Muscle layer of colon (tissue), 2 donors: Measurements from ENCODE around the gene GAB2.
"Not testable (repeated sequence)": the region's sequence is repeated elsewhere in the genome, so short reads cannot be mapped to it uniquely, and the experiment has no call there.

Experiments
- H3K27ac ChIP-seq: one replicate; pipeline ENCODE4 v1.7.0; 2013; ENCODE audit warnings: low read depth, mild to moderate bottlenecking, low read length, moderate library complexity
- H3K27me3 ChIP-seq, 2 donors: one replicate each; pipeline ENCODE4 v1.7.0; 2013; ENCODE audit warnings: low read length in 2 of 2, mild to moderate bottlenecking in 2 of 2; ENCODE audit not compliant: insufficient read depth in 2 of 2, control insufficient read depth in 1 of 2
- H3K36me3 ChIP-seq: one replicate; pipeline ENCODE4 v1.7.0; 2013; ENCODE audit warnings: mild to moderate bottlenecking, low read length; ENCODE audit not compliant: insufficient read depth
- H3K4me1 ChIP-seq: one replicate; pipeline ENCODE4 v1.7.0; 2013; ENCODE audit warnings: mild to moderate bottlenecking, low read length; ENCODE audit not compliant: insufficient read depth
- H3K4me3 ChIP-seq, 2 donors: one replicate each; pipeline ENCODE4 v1.7.0; 2013; ENCODE audit warnings: low read length in 2 of 2, low read depth in 1 of 2, mild to moderate bottlenecking in 1 of 2, moderate library complexity in 1 of 2
- H3K9ac ChIP-seq: one replicate; pipeline ENCODE4 v1.7.0; 2013; ENCODE audit warnings: low read length
- H3K9me3 ChIP-seq: one replicate; pipeline ENCODE4 v1.7.0; 2013; ENCODE audit warnings: mild to moderate bottlenecking, low read length
- donor health status: abdominal sarcoma.
- donor health status: Adenocarcinoma of cecum.

GAB2 gene

GRCh38 chr11:78230161-78230877 is 187.3 kb downstream of the GAB2 start:
- H3K9me3 ChIP-seq, result no peaks in the 10 kb centered on the region
- no peaks in the 10 kb centered on the region for H3K4me1 ChIP-seq
- H3K27me3 ChIP-seq, result no peaks in the 10 kb centered on the region
- no peak overlapping the region for H3K27ac ChIP-seq
- no peak overlapping the region for H3K9ac ChIP-seq
- H3K36me3 ChIP-seq, result no peaks in the 10 kb centered on the region
- no peak overlapping the region for H3K4me3 ChIP-seq

- no peaks in the 10 kb centered on the region for H3K27me3 ChIP-seq
- no peak overlapping the region for H3K9ac ChIP-seq
- H3K4me1 ChIP-seq, result no peaks in the 10 kb centered on the region
- no peaks in the 10 kb centered on the region for H3K36me3 ChIP-seq
- no peak overlapping the region for H3K27ac ChIP-seq
- no peak overlapping the region for H3K4me3 ChIP-seq
- H3K9me3 ChIP-seq, result no peaks in the 10 kb centered on the region
Measured at GRCh38 chr11:78229106-78229505, 188.5 kb downstream of the GAB2 start.

GRCh38 chr11:78228467-78228866 is 189.2 kb downstream of the GAB2 start:
- H3K9me3 ChIP-seq, result no peaks in the 10 kb centered on the region
- H3K27ac ChIP-seq, result no peak overlapping the region
- no peak overlapping the region for H3K9ac ChIP-seq
- H3K4me3 ChIP-seq, result no peak overlapping the region
- H3K4me1 ChIP-seq, result no peaks in the 10 kb centered on the region
- H3K27me3 ChIP-seq, result no peaks in the 10 kb centered on the region
- peaks cover 2% of the 10 kb centered on the region for H3K36me3 ChIP-seq

GRCh38 chr11:78227921-78228320 is 189.7 kb downstream of the GAB2 start:
- Histone ChIP-seq H3K9ac (no peak overlapping the region), H3K4me3 (no peak overlapping the region), H3K27ac (no peak overlapping the region)

GRCh38 chr11:78226684-78227680 is 190.6 kb downstream of the GAB2 start:
- Histone ChIP-seq H3K9ac (no peak overlapping the region), H3K27ac (no peak overlapping the region), H3K4me3 (no peak overlapping the region), H3K27me3 (no peaks in the 10 kb centered on the region), H3K4me1 (no peaks in the 10 kb centered on the region), H3K36me3 (peaks cover 11% of the 10 kb centered on the region), H3K9me3 (no peaks in the 10 kb centered on the region)

More at GRCh38 chr11:78227921-78228320, 189.7 kb downstream of the GAB2 start:
- Histone ChIP-seq H3K36me3 (peaks cover 8% of the 10 kb centered on the region), H3K4me1 (no peaks in the 10 kb centered on the region), H3K9me3 (no peaks in the 10 kb centered on the region), H3K27me3 (no peaks in the 10 kb centered on the region)

- no peak overlapping the region for H3K4me3 ChIP-seq
- H3K27me3 ChIP-seq, result no peaks in the 10 kb centered on the region
- H3K9ac ChIP-seq, result no peak overlapping the region
- no peak overlapping the region for H3K27ac ChIP-seq
- no peaks in the 10 kb centered on the region for H3K9me3 ChIP-seq
- H3K4me1 ChIP-seq, result no peaks in the 10 kb centered on the region
- H3K36me3 ChIP-seq, result peaks cover 26% of the 10 kb centered on the region
Measured at GRCh38 chr11:78224906-78225420, 192.7 kb downstream of the GAB2 start.

GRCh38 chr11:78224506-78224905 is 193.1 kb downstream of the GAB2 start:
- Histone ChIP-seq H3K9me3 (no peaks in the 10 kb centered on the region), H3K27me3 (no peaks in the 10 kb centered on the region), H3K36me3 (peaks cover 28% of the 10 kb centered on the region), H3K27ac (no peak overlapping the region), H3K9ac (no peak overlapping the region), H3K4me3 (no peak overlapping the region), H3K4me1 (no peaks in the 10 kb centered on the region)

GRCh38 chr11:78223320-78223954 is 194.2 kb downstream of the GAB2 start:
- peaks cover 37% of the 10 kb centered on the region for H3K36me3 ChIP-seq
- no peaks in the 10 kb centered on the region for H3K27me3 ChIP-seq
- H3K27ac ChIP-seq, result no peak overlapping the region
- no peaks in the 10 kb centered on the region for H3K4me1 ChIP-seq
- no peak overlapping the region for H3K9ac ChIP-seq
- H3K9me3 ChIP-seq, result no peaks in the 10 kb centered on the region
- H3K4me3 ChIP-seq, result no peak overlapping the region

- not testable (repeated sequence) for H3K9ac ChIP-seq, H3K4me1 ChIP-seq, H3K27ac ChIP-seq, H3K27me3 ChIP-seq, H3K9me3 ChIP-seq, H3K4me3 ChIP-seq
- peaks cover 38% of the 10 kb centered on the region for H3K36me3 ChIP-seq
Measured at GRCh38 chr11:78222726-78223125, 194.9 kb downstream of the GAB2 start.

- Histone ChIP-seq H3K4me1 (no peaks in the 10 kb centered on the region), H3K27ac (no peak overlapping the region), H3K36me3 (peaks cover 42% of the 10 kb centered on the region), H3K27me3 (no peaks in the 10 kb centered on the region), H3K9me3 (no peaks in the 10 kb centered on the region), H3K4me3 (no peak overlapping the region), H3K9ac (no peak overlapping the region)
Measured at GRCh38 chr11:78221396-78222315, 196.0 kb downstream of the GAB2 start.
